PFSK-1 (cell line): ENCODE measurements around the gene SSTR3.

ENCODE experiments used
- POLR2AphosphoS5 ChIP-seq: IDR thresholded peaks from 2 replicates; pipeline ENCODE4 v1.6.1; 2012; ENCODE audit warnings: low read depth, mild to moderate bottlenecking, control low read depth, low read length, moderate library complexity
- REST ChIP-seq, 2 experiments: IDR thresholded peaks; 2 replicates each; pipeline versions ENCODE4 v1.6.1 to v1.8.0; 2011 to 2012; ENCODE audit warnings: low read depth in 2 of 2, low read length in 2 of 2, control low read depth in 1 of 2, inconsistent platforms in 1 of 2, mild to moderate bottlenecking in 1 of 2, moderate library complexity in 1 of 2; ENCODE audit not compliant: insufficient read depth in 1 of 2
- SIN3A ChIP-seq: IDR thresholded peaks from 2 replicates; pipeline ENCODE4 v1.6.1; 2012; ENCODE audit warnings: mild to moderate bottlenecking, low read length, moderate library complexity, borderline replicate concordance; ENCODE audit not compliant: insufficient read depth

- TF ChIP-seq REST (IDR thresholded peaks at IDR 0.05; ENCODE audit: insufficient read depth in 1 of 2, low read depth in 2 of 2, low read length in 2 of 2) = no peak
- no peak for TF ChIP-seq POLR2AphosphoS5
- no peak for TF ChIP-seq SIN3A
These were observed 14.2 kb upstream of the SSTR3 start for GRCh38 chr22:37226514-37226913.
